SK-N-SH treated with all-trans-retinoic acid at 6 μM for 48 hours (cell line): Measurements from ENCODE around the gene MSN.

Experiments
- CREB5 ChIP-seq: fragments of 250-450 bp; sonication (Bioruptor Pico); IDR thresholded peaks from 2 replicates; pipeline ENCODE4 v1.5.1; 2020; ENCODE audit warnings: low read depth, mild to moderate bottlenecking, moderate library complexity
- PATZ1 ChIP-seq: fragments of 250-450 bp; sonication (Bioruptor Pico); IDR thresholded peaks from 2 replicates; pipeline ENCODE4 v1.8.0; 2020; ENCODE audit warnings: mild to moderate bottlenecking, moderate library complexity, borderline replicate concordance
- ZNF565 ChIP-seq: fragments of 450-650 bp; formaldehyde crosslinking; conservative IDR thresholded peaks from 2 replicates; pipeline ENCODE4 v1.5.0; 2020; ENCODE audit warnings: low read depth, mild to moderate bottlenecking, moderate library complexity

- TF ChIP-seq PATZ1 (CRISPR knock-in tag), result no peak
- no peak for TF ChIP-seq ZNF565 (CRISPR knock-in tag)
- no peak for TF ChIP-seq CREB5
Measured at GRCh38 chrX:65752294-65752693, 84.8 kb downstream of the MSN start.
